K562 (cell line): ENCODE measurements around the gene ISLR2. TPM values are rescaled to one million over a fixed set of nuclear protein-coding genes. Genes with fewer than 3 reads are reported as not detected.
A peak's percentile ranks its signal among the peaks of the same experiment; 100 is the strongest.

Experiments
- BHLHE40 ChIP-seq: IDR thresholded peaks from 2 replicates; pipeline ENCODE4 v1.6.1; 2011; ENCODE audit warnings: low read length, improper control_type of control experiment
- CHD4 ChIP-seq: fragments of 200-600 bp; sonication (generic); IDR thresholded peaks from 3 replicates; pipeline ENCODE4 v1.6.1; 2012; ENCODE audit warnings: low read depth, mild to moderate bottlenecking, mixed read lengths, low read length, inconsistent platforms; ENCODE audit not compliant: insufficient read depth, insufficient replicate concordance, poor library complexity, severe bottlenecking
- ETS2 ChIP-seq: IDR thresholded peaks from 2 replicates; pipeline ENCODE4 v1.6.1; 2016; ENCODE audit warnings: borderline replicate concordance, missing genetic modification characterization, mild to moderate bottlenecking, moderate library complexity, missing compliant biosample characterization; ENCODE audit not compliant: poor library complexity, severe bottlenecking
- FOXM1 ChIP-seq, 2 experiments: fragments of 450-650 bp in 1 of 2; sonication (generic) in 1 of 2; formaldehyde crosslinking in 1 of 2; IDR thresholded peaks; 2 replicates each; pipeline versions ENCODE4 v1.6.1 to v1.9.0; 2017 to 2022; ENCODE audit warnings: low read depth in 2 of 2, mild to moderate bottlenecking in 2 of 2, missing genetic modification reagents in 1 of 2, moderate library complexity in 1 of 2
- MTA1 ChIP-seq: fragments of 450-650 bp; IDR thresholded peaks from 2 replicates; pipeline ENCODE4 v1.6.1; 2017; ENCODE audit warnings: borderline replicate concordance
- RCOR1 ChIP-seq, 2 experiments: IDR thresholded peaks; 2 replicates each; pipeline ENCODE4 v1.6.1; 2012; ENCODE audit warnings: low read depth in 2 of 2, low read length in 2 of 2, borderline replicate concordance in 1 of 2, improper control_type of control experiment in 1 of 2
- SMARCC2 ChIP-seq: fragments of 450-650 bp; IDR thresholded peaks from 2 replicates; pipeline ENCODE4 v1.6.1; 2017; ENCODE audit warnings: antibody characterized with exemption, moderate library complexity, mild to moderate bottlenecking, low read depth
- SMC3 ChIP-seq: conservative IDR thresholded peaks from 2 replicates; pipeline ENCODE4 v1.6.1; 2011; ENCODE audit warnings: low read depth, low read length, improper control_type of control experiment; ENCODE audit not compliant: insufficient read depth
- ZNF354B ChIP-seq: fragments of 250-450 bp; sonication (Bioruptor Pico); IDR thresholded peaks from 2 replicates; pipeline ENCODE4 v1.4.0; 2020
- polyA plus RNA-seq, 8 experiments: library from polyadenylated mRNA; depleted of rRNA in 4 of 8; stranded (reverse) in 5 of 8; unstranded in 3 of 8; fragments of >200 nt; fragmentation: Nextera tagmentation in 2 of 8; fragmentation: Illumina TruSeq in 1 of 8; extraction: Ambion mirVana in 2 of 8; extraction: Trizol in 1 of 8; gene quantifications; 2 replicates each; pipeline versions ENCODE4 v1.2.1 to v1.2.3, GENCODE V29; 2011 to 2014; ENCODE audit warnings: inconsistent platforms in 1 of 8, missing spikeins in 1 of 8
- total RNA-seq, 7 experiments: library from RNA; depleted of rRNA in 6 of 7; stranded (reverse); fragments of >200 nt in 6 of 7; fragmentation: Illumina TruSeq in 2 of 7; extraction: Trizol in 2 of 7; gene quantifications; 2 replicates each; pipeline versions ENCODE4 v1.2.1 to v1.2.3, GENCODE V29; 2011 to 2021; ENCODE audit warnings: low replicate concordance in 1 of 7
- TF ChIP-seq, protein P1 (sequence below): fragments of 450-650 bp; IDR thresholded peaks from 2 replicates; pipeline ENCODE4 v1.6.1; 2017; ENCODE audit warnings: mild to moderate bottlenecking, moderate library complexity
- TF ChIP-seq, protein P2 (sequence below): fragments of 250-450 bp; sonication (Bioruptor Pico); IDR thresholded peaks from 2 replicates; pipeline ENCODE4 v1.5.0; 2020; ENCODE audit warnings: mild to moderate bottlenecking, borderline replicate concordance
- TF ChIP-seq, protein P3 (sequence below): IDR thresholded peaks from 2 replicates; pipeline ENCODE4 v1.6.1; 2011; ENCODE audit warnings: borderline replicate concordance, low read depth, mild to moderate bottlenecking, moderate library complexity, low read length; ENCODE audit not compliant: insufficient read depth, poor library complexity, severe bottlenecking
- TF ChIP-seq, protein P4 (sequence below), 2 experiments: fragments of 150-350 bp in 1 of 2; IDR thresholded peaks; 2 replicates each; pipeline ENCODE4 v1.6.1; 2012 to 2016; ENCODE audit warnings: low read depth in 2 of 2, low read length in 2 of 2, mild to moderate bottlenecking in 1 of 2, moderate library complexity in 1 of 2
- TF ChIP-seq, protein P5 (sequence below): fragments of 450-650 bp; IDR thresholded peaks from 2 replicates; pipeline ENCODE4 v1.6.1; 2017; ENCODE audit warnings: antibody characterized with exemption

ISLR2 gene
- total and polyA plus RNA-seq, 9 of the 15 experiments (the other 6 are each of a cell fraction or from before 2014, with no cell fraction given): not detected

DNA sequence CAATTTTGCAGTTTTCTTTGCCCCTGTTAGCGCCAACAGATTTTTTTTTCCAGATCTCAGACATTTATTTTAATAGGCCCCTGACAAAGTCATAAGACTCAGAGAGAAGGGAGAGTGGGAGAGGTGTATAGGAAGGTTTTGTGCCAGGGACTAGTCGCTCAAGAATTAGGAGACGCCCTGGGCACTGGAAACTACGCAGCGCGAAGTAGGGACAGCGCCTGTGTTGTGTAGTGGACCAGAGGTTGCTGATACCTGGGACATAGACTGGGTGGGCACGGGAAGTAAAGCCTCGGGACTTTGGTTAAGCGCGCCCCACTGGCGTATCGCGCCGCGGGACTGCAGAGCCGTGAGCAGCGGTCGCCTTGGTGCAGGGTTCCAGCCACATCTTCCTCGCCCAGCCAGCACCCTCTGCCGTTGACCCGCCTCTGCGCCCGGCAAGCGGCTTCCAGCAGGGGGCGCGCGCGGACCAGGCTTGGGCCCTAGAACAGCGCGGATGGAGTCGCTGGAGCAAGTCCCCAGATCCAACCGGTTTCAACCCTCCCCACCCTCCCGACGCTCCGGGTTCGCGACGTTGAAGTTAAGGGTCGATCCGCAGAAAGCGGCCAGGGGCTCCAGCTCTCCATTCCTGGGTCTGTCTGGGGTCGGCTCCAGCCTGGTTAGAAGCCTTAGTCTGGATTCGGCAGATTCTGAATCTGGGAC lies 3.0 kb upstream of the ISLR2 start (continued):
- TF ChIP-seq, protein P1, sequence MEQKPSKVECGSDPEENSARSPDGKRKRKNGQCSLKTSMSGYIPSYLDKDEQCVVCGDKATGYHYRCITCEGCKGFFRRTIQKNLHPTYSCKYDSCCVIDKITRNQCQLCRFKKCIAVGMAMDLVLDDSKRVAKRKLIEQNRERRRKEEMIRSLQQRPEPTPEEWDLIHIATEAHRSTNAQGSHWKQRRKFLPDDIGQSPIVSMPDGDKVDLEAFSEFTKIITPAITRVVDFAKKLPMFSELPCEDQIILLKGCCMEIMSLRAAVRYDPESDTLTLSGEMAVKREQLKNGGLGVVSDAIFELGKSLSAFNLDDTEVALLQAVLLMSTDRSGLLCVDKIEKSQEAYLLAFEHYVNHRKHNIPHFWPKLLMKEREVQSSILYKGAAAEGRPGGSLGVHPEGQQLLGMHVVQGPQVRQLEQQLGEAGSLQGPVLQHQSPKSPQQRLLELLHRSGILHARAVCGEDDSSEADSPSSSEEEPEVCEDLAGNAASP: no peak
- TF ChIP-seq, protein P2, sequence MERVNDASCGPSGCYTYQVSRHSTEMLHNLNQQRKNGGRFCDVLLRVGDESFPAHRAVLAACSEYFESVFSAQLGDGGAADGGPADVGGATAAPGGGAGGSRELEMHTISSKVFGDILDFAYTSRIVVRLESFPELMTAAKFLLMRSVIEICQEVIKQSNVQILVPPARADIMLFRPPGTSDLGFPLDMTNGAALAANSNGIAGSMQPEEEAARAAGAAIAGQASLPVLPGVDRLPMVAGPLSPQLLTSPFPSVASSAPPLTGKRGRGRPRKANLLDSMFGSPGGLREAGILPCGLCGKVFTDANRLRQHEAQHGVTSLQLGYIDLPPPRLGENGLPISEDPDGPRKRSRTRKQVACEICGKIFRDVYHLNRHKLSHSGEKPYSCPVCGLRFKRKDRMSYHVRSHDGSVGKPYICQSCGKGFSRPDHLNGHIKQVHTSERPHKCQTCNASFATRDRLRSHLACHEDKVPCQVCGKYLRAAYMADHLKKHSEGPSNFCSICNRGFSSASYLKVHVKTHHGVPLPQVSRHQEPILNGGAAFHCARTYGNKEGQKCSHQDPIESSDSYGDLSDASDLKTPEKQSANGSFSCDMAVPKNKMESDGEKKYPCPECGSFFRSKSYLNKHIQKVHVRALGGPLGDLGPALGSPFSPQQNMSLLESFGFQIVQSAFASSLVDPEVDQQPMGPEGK (CRISPR knock-in tag): no peak
- TF ChIP-seq MTA1 (no peak), SMARCC2 (no peak), CHD4 (no peak), ZNF354B (CRISPR knock-in tag) (no peak), SMC3 (peak; percentile 94), RCOR1 (IDR thresholded peaks at IDR 0.05; ENCODE audit: borderline replicate concordance in 1 of 2, low read depth in 2 of 2, low read length in 2 of 2) (peak in 1 of 2 experiments; percentile 39; a peak in 1 of 4 replicates), BHLHE40 (no peak), FOXM1 (IDR thresholded peaks at IDR 0.05; ENCODE audit: low read depth) (no peak), FOXM1 (CRISPR knock-in tag; IDR thresholded peaks at IDR 0.05; ENCODE audit: low read depth) (no peak), ETS2 (tag) (no peak)
- TF ChIP-seq, protein P3, sequence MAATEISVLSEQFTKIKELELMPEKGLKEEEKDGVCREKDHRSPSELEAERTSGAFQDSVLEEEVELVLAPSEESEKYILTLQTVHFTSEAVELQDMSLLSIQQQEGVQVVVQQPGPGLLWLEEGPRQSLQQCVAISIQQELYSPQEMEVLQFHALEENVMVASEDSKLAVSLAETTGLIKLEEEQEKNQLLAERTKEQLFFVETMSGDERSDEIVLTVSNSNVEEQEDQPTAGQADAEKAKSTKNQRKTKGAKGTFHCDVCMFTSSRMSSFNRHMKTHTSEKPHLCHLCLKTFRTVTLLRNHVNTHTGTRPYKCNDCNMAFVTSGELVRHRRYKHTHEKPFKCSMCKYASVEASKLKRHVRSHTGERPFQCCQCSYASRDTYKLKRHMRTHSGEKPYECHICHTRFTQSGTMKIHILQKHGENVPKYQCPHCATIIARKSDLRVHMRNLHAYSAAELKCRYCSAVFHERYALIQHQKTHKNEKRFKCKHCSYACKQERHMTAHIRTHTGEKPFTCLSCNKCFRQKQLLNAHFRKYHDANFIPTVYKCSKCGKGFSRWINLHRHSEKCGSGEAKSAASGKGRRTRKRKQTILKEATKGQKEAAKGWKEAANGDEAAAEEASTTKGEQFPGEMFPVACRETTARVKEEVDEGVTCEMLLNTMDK: no peak
- TF ChIP-seq, protein P4, sequence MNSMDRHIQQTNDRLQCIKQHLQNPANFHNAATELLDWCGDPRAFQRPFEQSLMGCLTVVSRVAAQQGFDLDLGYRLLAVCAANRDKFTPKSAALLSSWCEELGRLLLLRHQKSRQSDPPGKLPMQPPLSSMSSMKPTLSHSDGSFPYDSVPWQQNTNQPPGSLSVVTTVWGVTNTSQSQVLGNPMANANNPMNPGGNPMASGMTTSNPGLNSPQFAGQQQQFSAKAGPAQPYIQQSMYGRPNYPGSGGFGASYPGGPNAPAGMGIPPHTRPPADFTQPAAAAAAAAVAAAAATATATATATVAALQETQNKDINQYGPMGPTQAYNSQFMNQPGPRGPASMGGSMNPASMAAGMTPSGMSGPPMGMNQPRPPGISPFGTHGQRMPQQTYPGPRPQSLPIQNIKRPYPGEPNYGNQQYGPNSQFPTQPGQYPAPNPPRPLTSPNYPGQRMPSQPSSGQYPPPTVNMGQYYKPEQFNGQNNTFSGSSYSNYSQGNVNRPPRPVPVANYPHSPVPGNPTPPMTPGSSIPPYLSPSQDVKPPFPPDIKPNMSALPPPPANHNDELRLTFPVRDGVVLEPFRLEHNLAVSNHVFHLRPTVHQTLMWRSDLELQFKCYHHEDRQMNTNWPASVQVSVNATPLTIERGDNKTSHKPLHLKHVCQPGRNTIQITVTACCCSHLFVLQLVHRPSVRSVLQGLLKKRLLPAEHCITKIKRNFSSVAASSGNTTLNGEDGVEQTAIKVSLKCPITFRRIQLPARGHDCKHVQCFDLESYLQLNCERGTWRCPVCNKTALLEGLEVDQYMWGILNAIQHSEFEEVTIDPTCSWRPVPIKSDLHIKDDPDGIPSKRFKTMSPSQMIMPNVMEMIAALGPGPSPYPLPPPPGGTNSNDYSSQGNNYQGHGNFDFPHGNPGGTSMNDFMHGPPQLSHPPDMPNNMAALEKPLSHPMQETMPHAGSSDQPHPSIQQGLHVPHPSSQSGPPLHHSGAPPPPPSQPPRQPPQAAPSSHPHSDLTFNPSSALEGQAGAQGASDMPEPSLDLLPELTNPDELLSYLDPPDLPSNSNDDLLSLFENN (IDR thresholded peaks at IDR 0.05; ENCODE audit: low read depth in 2 of 2, low read length in 2 of 2): peak in 1 of 2 experiments; percentile 37; a peak in 1 of 4 replicates
- TF ChIP-seq, protein P5, sequence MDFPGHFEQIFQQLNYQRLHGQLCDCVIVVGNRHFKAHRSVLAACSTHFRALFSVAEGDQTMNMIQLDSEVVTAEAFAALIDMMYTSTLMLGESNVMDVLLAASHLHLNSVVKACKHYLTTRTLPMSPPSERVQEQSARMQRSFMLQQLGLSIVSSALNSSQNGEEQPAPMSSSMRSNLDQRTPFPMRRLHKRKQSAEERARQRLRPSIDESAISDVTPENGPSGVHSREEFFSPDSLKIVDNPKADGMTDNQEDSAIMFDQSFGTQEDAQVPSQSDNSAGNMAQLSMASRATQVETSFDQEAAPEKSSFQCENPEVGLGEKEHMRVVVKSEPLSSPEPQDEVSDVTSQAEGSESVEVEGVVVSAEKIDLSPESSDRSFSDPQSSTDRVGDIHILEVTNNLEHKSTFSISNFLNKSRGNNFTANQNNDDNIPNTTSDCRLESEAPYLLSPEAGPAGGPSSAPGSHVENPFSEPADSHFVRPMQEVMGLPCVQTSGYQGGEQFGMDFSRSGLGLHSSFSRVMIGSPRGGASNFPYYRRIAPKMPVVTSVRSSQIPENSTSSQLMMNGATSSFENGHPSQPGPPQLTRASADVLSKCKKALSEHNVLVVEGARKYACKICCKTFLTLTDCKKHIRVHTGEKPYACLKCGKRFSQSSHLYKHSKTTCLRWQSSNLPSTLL: no peak
